ENCODE data around the gene NUP214. TPM values are rescaled to one million over a fixed set of nuclear protein-coding genes. Genes with fewer than 3 reads are reported as not detected.

The NUP214 gene
- polyA plus RNA-seq, 1 donor from 2014 or later: 15.0 TPM

DNA sequence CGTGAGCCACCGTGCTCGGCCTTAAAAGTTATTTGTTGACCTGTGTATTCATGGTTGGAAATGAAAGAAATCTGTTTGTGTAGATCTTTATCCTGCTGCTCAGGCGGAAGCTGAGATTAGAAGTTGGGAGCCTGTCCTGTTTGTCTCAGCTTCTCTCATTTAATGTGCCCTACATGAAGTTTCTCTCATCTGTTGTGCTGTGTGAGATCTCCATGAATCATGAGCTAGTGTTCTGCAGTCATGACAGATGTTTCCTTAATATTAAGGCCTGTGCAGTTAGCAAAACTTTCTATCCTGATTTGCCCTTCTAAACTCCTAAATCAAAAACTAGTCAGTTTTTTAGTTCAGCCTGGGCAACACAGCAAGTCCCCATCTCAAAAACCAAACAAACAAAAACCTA is 91.4 kb downstream of the NUP214 start:
- H3K4me3 ChIP-seq (ENCODE audit: low read length): no peak overlapping the region
- no peaks in the 10 kb centered on the region for H3K9me3 ChIP-seq (ENCODE audit: low read length)
- no peaks in the 10 kb centered on the region for H3K27me3 ChIP-seq (ENCODE audit: insufficient read depth, low read depth, low read length)
- H3K27ac ChIP-seq (ENCODE audit: low read length): no peak overlapping the region
- H2AFZ ChIP-seq (ENCODE audit: low read depth, low read length): no peak overlapping the region
- no peaks in the 10 kb centered on the region for H3F3A ChIP-seq (ENCODE audit: insufficient read depth, low read length, poor library complexity, severe bottlenecking)
- H3K36me3 ChIP-seq (ENCODE audit: insufficient read depth, low read length): no peaks in the 10 kb centered on the region
- no peak for TF ChIP-seq MXI1 (conservative IDR thresholded peaks at IDR 0.05; ENCODE audit: poor library complexity, severe bottlenecking)
- no peak for TF ChIP-seq TAF1 (IDR thresholded peaks at IDR 0.05; ENCODE audit: low read depth)
- no peak for TF ChIP-seq RAD21 (conservative IDR thresholded peaks at IDR 0.05)
- TF ChIP-seq EZH2 (IDR thresholded peaks at IDR 0.05; ENCODE audit: borderline replicate concordance, insufficient read depth, low read length, poor library complexity, severe bottlenecking): no peak
- TF ChIP-seq POLR2AphosphoS5 (IDR thresholded peaks at IDR 0.05): no peak
- no peak for TF ChIP-seq SMC3 (conservative IDR thresholded peaks at IDR 0.05; ENCODE audit: poor library complexity)
- TF ChIP-seq, protein P1, sequence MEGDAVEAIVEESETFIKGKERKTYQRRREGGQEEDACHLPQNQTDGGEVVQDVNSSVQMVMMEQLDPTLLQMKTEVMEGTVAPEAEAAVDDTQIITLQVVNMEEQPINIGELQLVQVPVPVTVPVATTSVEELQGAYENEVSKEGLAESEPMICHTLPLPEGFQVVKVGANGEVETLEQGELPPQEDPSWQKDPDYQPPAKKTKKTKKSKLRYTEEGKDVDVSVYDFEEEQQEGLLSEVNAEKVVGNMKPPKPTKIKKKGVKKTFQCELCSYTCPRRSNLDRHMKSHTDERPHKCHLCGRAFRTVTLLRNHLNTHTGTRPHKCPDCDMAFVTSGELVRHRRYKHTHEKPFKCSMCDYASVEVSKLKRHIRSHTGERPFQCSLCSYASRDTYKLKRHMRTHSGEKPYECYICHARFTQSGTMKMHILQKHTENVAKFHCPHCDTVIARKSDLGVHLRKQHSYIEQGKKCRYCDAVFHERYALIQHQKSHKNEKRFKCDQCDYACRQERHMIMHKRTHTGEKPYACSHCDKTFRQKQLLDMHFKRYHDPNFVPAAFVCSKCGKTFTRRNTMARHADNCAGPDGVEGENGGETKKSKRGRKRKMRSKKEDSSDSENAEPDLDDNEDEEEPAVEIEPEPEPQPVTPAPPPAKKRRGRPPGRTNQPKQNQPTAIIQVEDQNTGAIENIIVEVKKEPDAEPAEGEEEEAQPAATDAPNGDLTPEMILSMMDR (IDR thresholded peaks at IDR 0.05; ENCODE audit: poor library complexity, severe bottlenecking): no peak
- no peak for TF ChIP-seq EP300 (conservative IDR thresholded peaks at IDR 0.05; ENCODE audit: poor library complexity, severe bottlenecking)
- TF ChIP-seq, protein P2, sequence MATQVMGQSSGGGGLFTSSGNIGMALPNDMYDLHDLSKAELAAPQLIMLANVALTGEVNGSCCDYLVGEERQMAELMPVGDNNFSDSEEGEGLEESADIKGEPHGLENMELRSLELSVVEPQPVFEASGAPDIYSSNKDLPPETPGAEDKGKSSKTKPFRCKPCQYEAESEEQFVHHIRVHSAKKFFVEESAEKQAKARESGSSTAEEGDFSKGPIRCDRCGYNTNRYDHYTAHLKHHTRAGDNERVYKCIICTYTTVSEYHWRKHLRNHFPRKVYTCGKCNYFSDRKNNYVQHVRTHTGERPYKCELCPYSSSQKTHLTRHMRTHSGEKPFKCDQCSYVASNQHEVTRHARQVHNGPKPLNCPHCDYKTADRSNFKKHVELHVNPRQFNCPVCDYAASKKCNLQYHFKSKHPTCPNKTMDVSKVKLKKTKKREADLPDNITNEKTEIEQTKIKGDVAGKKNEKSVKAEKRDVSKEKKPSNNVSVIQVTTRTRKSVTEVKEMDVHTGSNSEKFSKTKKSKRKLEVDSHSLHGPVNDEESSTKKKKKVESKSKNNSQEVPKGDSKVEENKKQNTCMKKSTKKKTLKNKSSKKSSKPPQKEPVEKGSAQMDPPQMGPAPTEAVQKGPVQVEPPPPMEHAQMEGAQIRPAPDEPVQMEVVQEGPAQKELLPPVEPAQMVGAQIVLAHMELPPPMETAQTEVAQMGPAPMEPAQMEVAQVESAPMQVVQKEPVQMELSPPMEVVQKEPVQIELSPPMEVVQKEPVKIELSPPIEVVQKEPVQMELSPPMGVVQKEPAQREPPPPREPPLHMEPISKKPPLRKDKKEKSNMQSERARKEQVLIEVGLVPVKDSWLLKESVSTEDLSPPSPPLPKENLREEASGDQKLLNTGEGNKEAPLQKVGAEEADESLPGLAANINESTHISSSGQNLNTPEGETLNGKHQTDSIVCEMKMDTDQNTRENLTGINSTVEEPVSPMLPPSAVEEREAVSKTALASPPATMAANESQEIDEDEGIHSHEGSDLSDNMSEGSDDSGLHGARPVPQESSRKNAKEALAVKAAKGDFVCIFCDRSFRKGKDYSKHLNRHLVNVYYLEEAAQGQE (IDR thresholded peaks at IDR 0.05; ENCODE audit: borderline replicate concordance): no peak
- no peak overlapping the region for H3K9ac ChIP-seq (ENCODE audit: low read length)
- no peaks in the 10 kb centered on the region for H3K9me2 ChIP-seq (ENCODE audit: insufficient read depth, low read length)
- no peaks in the 10 kb centered on the region for H4K20me1 ChIP-seq (ENCODE audit: insufficient read depth)
- H3K79me2 ChIP-seq (replicated peaks; ENCODE audit: insufficient read depth, low read length): no peaks in the 10 kb centered on the region
- no peak overlapping the region for H3K4me2 ChIP-seq (ENCODE audit: low read length)

- no peaks in the 10 kb centered on the region for H3K79me2 ChIP-seq (replicated peaks; ENCODE audit: insufficient read depth, low read length)
- no peak overlapping the region for H3K4me2 ChIP-seq (ENCODE audit: low read length)
- no peaks in the 10 kb centered on the region for H3F3A ChIP-seq (ENCODE audit: insufficient read depth, low read length, poor library complexity, severe bottlenecking)
- no peak overlapping the region for H2AFZ ChIP-seq (ENCODE audit: low read depth, low read length)
- H3K27ac ChIP-seq (ENCODE audit: low read length): no peak overlapping the region
- no peaks in the 10 kb centered on the region for H3K27me3 ChIP-seq (ENCODE audit: insufficient read depth, low read depth, low read length)
- H3K9me3 ChIP-seq (ENCODE audit: low read length): no peaks in the 10 kb centered on the region
- no peak overlapping the region for H3K4me3 ChIP-seq (ENCODE audit: low read length)
- no peaks in the 10 kb centered on the region for H4K20me1 ChIP-seq (ENCODE audit: insufficient read depth)
- H3K36me3 ChIP-seq (ENCODE audit: insufficient read depth, low read length): no peaks in the 10 kb centered on the region
- no peak overlapping the region for H3K9ac ChIP-seq (ENCODE audit: low read length)
- TF ChIP-seq POLR2AphosphoS5 (IDR thresholded peaks at IDR 0.05) (no peak), RAD21 (conservative IDR thresholded peaks at IDR 0.05) (no peak), EZH2 (IDR thresholded peaks at IDR 0.05; ENCODE audit: borderline replicate concordance, insufficient read depth, low read length, poor library complexity, severe bottlenecking) (no peak)
- no peaks in the 10 kb centered on the region for H3K9me2 ChIP-seq (ENCODE audit: insufficient read depth, low read length)
Measured at GRCh38 chr9:131217331-131218031, 92.1 kb downstream of the NUP214 start.
